HUES6 (cell line): ENCODE measurements around the gene OTUB2.

ENCODE experiments used
- H3K27ac ChIP-seq: 2 replicates; pipeline ENCODE4 v1.7.0; 2013; ENCODE audit warnings: low read depth, mild to moderate bottlenecking, low read length, inconsistent platforms
- H3K27me3 ChIP-seq: 2 replicates; pipeline ENCODE4 v1.6.1; 2013; ENCODE audit warnings: low read length; ENCODE audit not compliant: control insufficient read depth, insufficient read depth
- H3K36me3 ChIP-seq: 2 replicates; pipeline ENCODE4 v1.6.1; 2013; ENCODE audit warnings: low read length; ENCODE audit not compliant: control insufficient read depth, insufficient read depth
- H3K4me1 ChIP-seq: 2 replicates; pipeline ENCODE4 v1.6.1; 2013; ENCODE audit warnings: low read length; ENCODE audit not compliant: control insufficient read depth, insufficient read depth
- H3K4me3 ChIP-seq: 2 replicates; pipeline ENCODE4 v1.5.1; 2013; ENCODE audit warnings: low read depth, low read length
- H3K9ac ChIP-seq: one replicate; pipeline ENCODE4 v1.6.1; 2013; ENCODE audit warnings: mild to moderate bottlenecking, low read length
- H3K9me3 ChIP-seq: 2 replicates; pipeline ENCODE4 v1.6.1; 2013; ENCODE audit warnings: low read depth, low read length; ENCODE audit not compliant: control insufficient read depth, insufficient read depth

OTUB2 gene

GRCh38 chr14:94050231-94050880 is 24.2 kb downstream of the OTUB2 start:
- H3K9ac ChIP-seq, result no peak overlapping the region
- H3K9me3 ChIP-seq, result no peaks in the 10 kb centered on the region
- no peak overlapping the region for H3K27ac ChIP-seq
- H3K36me3 ChIP-seq, result peaks cover 93% of the 10 kb centered on the region
- H3K4me3 ChIP-seq, result no peak overlapping the region
- H3K4me1 ChIP-seq, result peaks cover 3% of the 10 kb centered on the region; the same call in 1 of the 2 replicates
- H3K27me3 ChIP-seq, result no peaks in the 10 kb centered on the region

- Histone ChIP-seq H3K9me3 (no peaks in the 10 kb centered on the region), H3K27ac (no peak overlapping the region), H3K27me3 (no peaks in the 10 kb centered on the region), H3K36me3 (peaks cover 93% of the 10 kb centered on the region), H3K4me1 (peaks cover 3% of the 10 kb centered on the region; the same call in 1 of the 2 replicates), H3K9ac (no peak overlapping the region), H3K4me3 (no peak overlapping the region)
These were observed 25.0 kb downstream of the OTUB2 start for GRCh38 chr14:94051115-94051514.

- H3K9ac ChIP-seq, result no peak overlapping the region
- H3K4me3 ChIP-seq, result no peak overlapping the region
- H3K9me3 ChIP-seq, result no peaks in the 10 kb centered on the region
- peaks cover 95% of the 10 kb centered on the region for H3K36me3 ChIP-seq
- peaks cover 3% of the 10 kb centered on the region; the same call in 1 of the 2 replicates for H3K4me1 ChIP-seq
- H3K27me3 ChIP-seq, result no peaks in the 10 kb centered on the region
- H3K27ac ChIP-seq, result no peak overlapping the region
These were observed 25.6 kb downstream of the OTUB2 start for GRCh38 chr14:94051779-94052178.

- Histone ChIP-seq H3K9me3 (no peaks in the 10 kb centered on the region), H3K4me1 (peaks cover 3% of the 10 kb centered on the region; the same call in 1 of the 2 replicates), H3K9ac (no peak overlapping the region), H3K27ac (no peak overlapping the region), H3K36me3 (peaks cover 95% of the 10 kb centered on the region), H3K27me3 (no peaks in the 10 kb centered on the region), H3K4me3 (no peak overlapping the region)
These were observed 26.1 kb downstream of the OTUB2 start for GRCh38 chr14:94052199-94052598.

GRCh38 chr14:94052662-94053061 is 26.5 kb downstream of the OTUB2 start:
- no peak overlapping the region for H3K27ac ChIP-seq
- no peak overlapping the region for H3K4me3 ChIP-seq
- H3K9me3 ChIP-seq, result no peaks in the 10 kb centered on the region
- peaks cover 95% of the 10 kb centered on the region for H3K36me3 ChIP-seq
- peaks cover 3% of the 10 kb centered on the region; the same call in 1 of the 2 replicates for H3K4me1 ChIP-seq
- H3K9ac ChIP-seq, result no peak overlapping the region
- no peaks in the 10 kb centered on the region for H3K27me3 ChIP-seq

GRCh38 chr14:94054401-94054800 is 28.3 kb downstream of the OTUB2 start:
- Histone ChIP-seq H3K4me3 (no peak overlapping the region), H3K27ac (no peak overlapping the region), H3K4me1 (peaks cover 3% of the 10 kb centered on the region; the same call in 1 of the 2 replicates), H3K9ac (no peak overlapping the region), H3K36me3 (peaks cover 95% of the 10 kb centered on the region), H3K27me3 (no peaks in the 10 kb centered on the region), H3K9me3 (no peaks in the 10 kb centered on the region)

- peaks cover 3% of the 10 kb centered on the region; the same call in 1 of the 2 replicates for H3K4me1 ChIP-seq
- H3K27ac ChIP-seq, result no peak overlapping the region
- H3K27me3 ChIP-seq, result no peaks in the 10 kb centered on the region
- H3K9me3 ChIP-seq, result no peaks in the 10 kb centered on the region
- no peak overlapping the region for H3K4me3 ChIP-seq
- H3K9ac ChIP-seq, result no peak overlapping the region
- H3K36me3 ChIP-seq, result peaks cover 95% of the 10 kb centered on the region
These were observed 28.8 kb downstream of the OTUB2 start for GRCh38 chr14:94054936-94055335.

GRCh38 chr14:94056579-94057308 is 30.6 kb downstream of the OTUB2 start:
- no peak overlapping the region for H3K27ac ChIP-seq
- H3K36me3 ChIP-seq, result peaks cover 95% of the 10 kb centered on the region
- no peaks in the 10 kb centered on the region for H3K9me3 ChIP-seq
- H3K4me1 ChIP-seq, result peaks cover 3% of the 10 kb centered on the region; the same call in 1 of the 2 replicates
- H3K9ac ChIP-seq, result no peak overlapping the region
- H3K27me3 ChIP-seq, result no peaks in the 10 kb centered on the region
- H3K4me3 ChIP-seq, result no peak overlapping the region

- Histone ChIP-seq H3K36me3 (peaks cover 91% of the 10 kb centered on the region), H3K9ac (no peak overlapping the region), H3K27me3 (no peaks in the 10 kb centered on the region), H3K4me3 (no peak overlapping the region), H3K9me3 (no peaks in the 10 kb centered on the region), H3K27ac (no peak overlapping the region), H3K4me1 (peaks cover 12% of the 10 kb centered on the region)
These were observed 32.1 kb downstream of the OTUB2 start for GRCh38 chr14:94058128-94058673.

GRCh38 chr14:94058674-94059138 is 32.6 kb downstream of the OTUB2 start:
- Histone ChIP-seq H3K9me3 (no peaks in the 10 kb centered on the region), H3K4me1 (peaks cover 12% of the 10 kb centered on the region), H3K36me3 (peaks cover 90% of the 10 kb centered on the region), H3K9ac (no peak overlapping the region), H3K27me3 (no peaks in the 10 kb centered on the region), H3K4me3 (no peak overlapping the region), H3K27ac (no peak overlapping the region)

GRCh38 chr14:94059998-94060397 is 33.9 kb downstream of the OTUB2 start:
- H3K9ac ChIP-seq, result no peak overlapping the region

More at GRCh38 chr14:94059998-94060397, 33.9 kb downstream of the OTUB2 start:
- no peak overlapping the region for H3K27ac ChIP-seq
- H3K9me3 ChIP-seq, result no peaks in the 10 kb centered on the region
- H3K4me1 ChIP-seq, result peaks cover 12% of the 10 kb centered on the region
- no peaks in the 10 kb centered on the region for H3K27me3 ChIP-seq
- peaks cover 78% of the 10 kb centered on the region for H3K36me3 ChIP-seq
- H3K4me3 ChIP-seq, result no peak overlapping the region
